ENCODE results near the gene BARX1. TPM values are rescaled to one million over a fixed set of nuclear protein-coding genes. Genes with fewer than 3 reads are reported as not detected.

Gene BARX1
- total and polyA plus RNA-seq, 10 of the 15 experiments (the other 5 are each of a cell fraction or from before 2014, with no cell fraction given): not detected

- Histone ChIP-seq H3K27ac (ENCODE audit: control insufficient read depth, insufficient read depth) (no peak overlapping the region), H3K9me3 (replicated peaks; ENCODE audit: control insufficient read depth, insufficient read depth, low read length) (no peaks in the 10 kb centered on the region), H3K36me3 (ENCODE audit: control insufficient read depth in 2 of 2, insufficient read depth in 2 of 2, low read length in 1 of 2) (no peaks in the 10 kb centered on the region), H2AFZ (ENCODE audit: control insufficient read depth, low read depth, low read length) (no peak overlapping the region), H3K79me2 (ENCODE audit: control insufficient read depth, insufficient read depth, low read length) (no peaks in the 10 kb centered on the region), H4K20me1 (ENCODE audit: control insufficient read depth, insufficient read depth) (no peaks in the 10 kb centered on the region), H3K9ac (ENCODE audit: control insufficient read depth, insufficient read depth, low read length) (no peak overlapping the region), H3K27me3 (replicated peaks in 1 of 2; ENCODE audit: control insufficient read depth in 2 of 2, insufficient read depth in 2 of 2, low read length in 1 of 2) (peaks cover 3 to 9% of the 10 kb centered on the region in 2 experiments), H3K4me1 (ENCODE audit: control insufficient read depth, insufficient read depth, low read length) (no peaks in the 10 kb centered on the region), H3K4me2 (ENCODE audit: control insufficient read depth, insufficient read depth) (no peak overlapping the region), H3K4me3 (no peak overlapping the region)
- no peak for TF ChIP-seq ZNF274 (IDR thresholded peaks at IDR 0.05; ENCODE audit: insufficient read depth, insufficient read length)
- TF ChIP-seq BCLAF1 (IDR thresholded peaks at IDR 0.05): no peak
- TF ChIP-seq RAD21 (IDR thresholded peaks at IDR 0.05; ENCODE audit: insufficient read depth, low read depth, low read length): no peak
- no peak for TF ChIP-seq NFYB (IDR thresholded peaks at IDR 0.05; ENCODE audit: insufficient read depth, low read depth, low read length)
- TF ChIP-seq MEF2B (IDR thresholded peaks at IDR 0.05; ENCODE audit: partially characterized antibody, poor library complexity, severe bottlenecking): no peak
- TF ChIP-seq SUZ12 (IDR thresholded peaks at IDR 0.05; ENCODE audit: unreplicated experiment): no peak
- TF ChIP-seq ATF7 (IDR thresholded peaks at IDR 0.05; ENCODE audit: low read depth): no peak
- no peak for TF ChIP-seq CREB1 (IDR thresholded peaks at IDR 0.05; ENCODE audit: low read depth)
- TF ChIP-seq TCF3 (IDR thresholded peaks at IDR 0.05; ENCODE audit: borderline replicate concordance, insufficient read depth, low read depth, low read length): no peak
- no peak for TF ChIP-seq NR2C1 (IDR thresholded peaks at IDR 0.05)
- TF ChIP-seq CREM (IDR thresholded peaks at IDR 0.05; ENCODE audit: low read depth): no peak
- no peak for TF ChIP-seq E2F4 (IDR thresholded peaks at IDR 0.05; ENCODE audit: low read depth, low read length)
- no peak for TF ChIP-seq ZNF217 (IDR thresholded peaks at IDR 0.05)
- intact Hi-C loops (cut with micrococcal nuclease; ENCODE audit: unreplicated experiment) (no loop called here), in situ Hi-C loops (cut with MboI) (no loop called here)
- DNase-seq (ENCODE audit: low read depth, low spot score) (no peak), FAIRE-seq (no peak), ATAC-seq (no peak)
- CTCF ChIA-PET: no interaction called here
- RAD21 ChIA-PET (ENCODE audit: unreplicated experiment): no interaction called here
- 24% methylated on average over 2 of the region's 2 CpGs for WGBS (ENCODE audit: insufficient coverage, insufficient replicate concordance, low lambda C conversion rate, missing lambda C conversion rate)
- POLR2A ChIA-PET: no interaction called here
- SMC1A ChIA-PET (ENCODE audit: uncharacterized antibody, unreplicated experiment): no interaction called here
- BruUV-seq (replicated peaks): no TSS peak
Observed at GRCh38 chr9:93941493-93941892, 13.7 kb downstream of the BARX1 start.
